ENCODE results near the gene PATL1. TPM values are rescaled to one million over a fixed set of nuclear protein-coding genes. Genes with fewer than 3 reads are reported as not detected.
A peak's percentile ranks its signal among the peaks of the same experiment; 100 is the strongest.
"Not testable (repeated sequence)": the region's sequence is repeated elsewhere in the genome, so short reads cannot be mapped to it uniquely, and the experiment has no call there.

PATL1 gene
- total RNA-seq, 2 experiments from 2014 or later = 59.8 to 88.7 TPM

GRCh38 chr11:59692915-59693314, 24.1 kb upstream of the PATL1 start:
- ATAC-seq (no peak), DNase-seq (no peak)
- Mint-ChIP-seq H3K27me3 (peaks cover 19% of the 10 kb centered on the region), H3K4me1 (no peaks in the 10 kb centered on the region), H3K36me3 (ENCODE audit: low read depth) (no peaks in the 10 kb centered on the region), H3K27ac (no peak overlapping the region), H3K4me3 (no peak overlapping the region), H3K9me3 (ENCODE audit: low read depth) (peaks cover 15% of the 10 kb centered on the region)
- CTCF ChIA-PET = no interaction called here
- POLR2A ChIA-PET = no interaction called here
- intact Hi-C loops (cut with DNase I, micrococcal nuclease) = no loop called here

DNA sequence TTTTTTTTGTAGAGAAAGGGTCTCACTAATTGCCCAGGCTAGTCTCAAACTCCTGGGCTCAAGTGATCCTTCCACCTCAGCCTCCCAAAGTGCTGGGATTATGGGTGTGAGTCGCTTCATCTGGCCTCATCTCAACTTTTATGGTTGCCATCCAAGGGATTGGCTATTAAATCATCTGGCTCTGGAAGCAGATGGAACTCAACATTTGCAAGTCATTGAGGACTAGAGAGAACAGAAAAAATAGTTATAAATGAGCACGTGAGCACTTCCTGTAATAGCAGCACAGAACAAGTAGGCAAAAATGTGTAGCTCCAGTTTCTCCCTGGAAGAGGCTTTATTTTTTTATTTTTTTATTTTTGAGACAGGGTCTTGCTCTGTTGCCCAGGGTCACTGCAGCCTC, 22.3 kb upstream of the PATL1 start:
- no peaks in the 10 kb centered on the region for H3K36me3 Mint-ChIP-seq (ENCODE audit: low read depth)
- ATAC-seq (no peak), DNase-seq (no peak)
- no peak overlapping the region for H3K4me3 Mint-ChIP-seq
- ChIA-PET CTCF (interaction anchor here (0.7 kb wide), 2 partner anchors 361 to 391 kb away, joined by 3 to 6 read pairs; no protein-coding TSS in a partner anchor), POLR2A (no interaction called here)
- intact Hi-C loops (cut with DNase I, micrococcal nuclease) = no loop called here
- peaks cover 15% of the 10 kb centered on the region for H3K9me3 Mint-ChIP-seq (ENCODE audit: low read depth)
- peaks cover 18% of the 10 kb centered on the region for H3K27me3 Mint-ChIP-seq
- no peak overlapping the region for H3K27ac Mint-ChIP-seq
- H3K4me1 Mint-ChIP-seq = no peaks in the 10 kb centered on the region

GRCh38 chr11:59689015-59689414, 20.2 kb upstream of the PATL1 start:
- Mint-ChIP-seq H3K4me1 (no peaks in the 10 kb centered on the region), H3K27ac (no peak overlapping the region), H3K4me3 (no peak overlapping the region), H3K27me3 (peaks cover 24% of the 10 kb centered on the region), H3K9me3 (ENCODE audit: low read depth) (peaks cover 15% of the 10 kb centered on the region), H3K36me3 (ENCODE audit: low read depth) (no peaks in the 10 kb centered on the region)
- CTCF ChIA-PET = no interaction called here
- DNase-seq (no peak), ATAC-seq (no peak)
- intact Hi-C loops (cut with DNase I, micrococcal nuclease) = no loop called here
- POLR2A ChIA-PET = no interaction called here

DNA sequence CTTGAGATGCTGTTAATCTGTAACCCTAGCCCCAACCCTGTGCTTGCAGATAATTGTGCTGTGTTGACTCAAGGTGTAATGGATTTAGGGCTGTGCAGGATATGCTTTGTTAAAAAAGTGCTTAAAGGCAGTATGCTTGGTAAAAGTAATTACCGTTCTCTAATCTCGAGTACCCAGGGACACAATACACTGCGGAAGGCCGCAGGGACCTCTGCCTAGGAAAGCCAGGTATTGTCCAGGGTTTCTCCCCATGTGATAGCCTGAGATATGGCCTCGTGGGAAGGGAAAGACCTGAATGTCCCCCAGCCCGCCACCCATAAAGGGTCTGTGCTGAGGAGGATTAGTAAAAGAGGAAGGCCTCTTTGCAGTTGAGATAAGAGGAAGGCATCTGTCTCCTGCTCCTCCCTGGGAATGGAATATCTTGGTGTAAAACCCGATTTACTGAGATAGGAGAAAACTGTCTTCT, 12.5 kb upstream of the PATL1 start:
- H3K9me3 Mint-ChIP-seq (ENCODE audit: low read depth); H3K36me3 Mint-ChIP-seq (ENCODE audit: low read depth); ATAC-seq; H3K27ac Mint-ChIP-seq; DNase-seq; H3K4me3 Mint-ChIP-seq; POLR2A ChIA-PET: not testable (repeated sequence)
- H3K4me1 Mint-ChIP-seq = peaks cover 10% of the 10 kb centered on the region
- H3K27me3 Mint-ChIP-seq = peaks cover 20% of the 10 kb centered on the region
- intact Hi-C loops (cut with DNase I, micrococcal nuclease) = loop anchor here in 1 of 2 experiments (5.0 kb wide), 2 partner anchors 249 to 509 kb away; partner anchors contain the start of gene DTX4
- CTCF ChIA-PET = interaction anchor here (0.7 kb wide), 1 partner anchor 109 kb away, joined by 3 read pairs; no protein-coding TSS in a partner anchor

- no peaks in the 10 kb centered on the region for H3K9me3 Mint-ChIP-seq (ENCODE audit: low read depth)
- POLR2A ChIA-PET = no interaction called here
- H3K27ac Mint-ChIP-seq = no peak overlapping the region
- DNase-seq = peak; percentile 73
- CTCF ChIA-PET = interaction anchor here (0.6 to 1.0 kb wide), 4 partner anchors 108 to 585 kb away, joined by 3 read pairs; no protein-coding TSS in a partner anchor
- ATAC-seq = peak; percentile 92
- H3K4me3 Mint-ChIP-seq = no peak overlapping the region
- no peaks in the 10 kb centered on the region for H3K36me3 Mint-ChIP-seq (ENCODE audit: low read depth)
- intact Hi-C loops (cut with DNase I, micrococcal nuclease) = loop anchor here (1.0 to 5.0 kb wide), 3 partner anchors 143 to 508 kb away; partner anchors contain the start of gene DTX4 (in 1 of the 2)
- H3K27me3 Mint-ChIP-seq = peaks cover 16% of the 10 kb centered on the region
- peaks cover 10% of the 10 kb centered on the region for H3K4me1 Mint-ChIP-seq
These were observed 11.7 kb upstream of the PATL1 start for GRCh38 chr11:59680287-59681154.

- DNase-seq (no peak), ATAC-seq (no peak)
- H3K4me3 Mint-ChIP-seq = no peak overlapping the region
- no peaks in the 10 kb centered on the region for H3K36me3 Mint-ChIP-seq (ENCODE audit: low read depth)
- peaks cover 10% of the 10 kb centered on the region for H3K4me1 Mint-ChIP-seq
- ChIA-PET POLR2A (no interaction called here), CTCF (interaction anchor here (0.7 to 1.0 kb wide), 2 partner anchors 117 to 142 kb away, joined by 3 read pairs; no protein-coding TSS in a partner anchor)
- H3K9me3 Mint-ChIP-seq (ENCODE audit: low read depth) = no peaks in the 10 kb centered on the region
- no peak overlapping the region for H3K27ac Mint-ChIP-seq
- peaks cover 13% of the 10 kb centered on the region for H3K27me3 Mint-ChIP-seq
- intact Hi-C loops (cut with DNase I, micrococcal nuclease) = loop anchor here in 1 of 2 experiments (5.0 kb wide), 1 partner anchor 397 kb away; no protein-coding TSS in a partner anchor
These were observed 10.5 kb upstream of the PATL1 start for GRCh38 chr11:59679347-59679746.

DNA sequence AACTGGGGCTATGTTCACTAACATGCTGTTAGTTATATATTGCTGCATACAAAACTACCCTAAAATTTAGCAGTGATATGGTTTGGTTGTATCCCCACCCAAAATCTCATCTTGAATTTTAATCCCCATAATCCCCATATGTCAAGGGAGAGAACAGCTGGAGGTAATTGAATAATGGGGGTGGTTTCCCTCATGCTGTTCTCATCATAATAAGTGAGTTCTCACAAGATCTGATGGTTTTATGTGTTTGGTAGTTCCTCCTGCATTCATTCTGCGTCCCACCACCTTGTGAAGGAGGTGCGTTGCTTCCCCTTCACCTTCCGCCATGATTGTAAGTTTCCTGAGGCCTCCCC, 10.0 kb upstream of the PATL1 start:
- Mint-ChIP-seq H3K27me3 (peaks cover 11% of the 10 kb centered on the region), H3K9me3 (ENCODE audit: low read depth) (no peaks in the 10 kb centered on the region), H3K4me3 (no peak overlapping the region), H3K36me3 (ENCODE audit: low read depth) (no peaks in the 10 kb centered on the region), H3K27ac (no peak overlapping the region), H3K4me1 (peaks cover 10% of the 10 kb centered on the region)
- POLR2A ChIA-PET = no interaction called here
- no peak for ATAC-seq
- intact Hi-C loops (cut with DNase I, micrococcal nuclease) = loop anchor here in 1 of 2 experiments (5.0 kb wide), 1 partner anchor 396 kb away; no protein-coding TSS in a partner anchor
- no peak for DNase-seq
- CTCF ChIA-PET = interaction anchor here (0.6 kb wide), 1 partner anchor 176 kb away, joined by 4 read pairs; no protein-coding TSS in a partner anchor

DNA sequence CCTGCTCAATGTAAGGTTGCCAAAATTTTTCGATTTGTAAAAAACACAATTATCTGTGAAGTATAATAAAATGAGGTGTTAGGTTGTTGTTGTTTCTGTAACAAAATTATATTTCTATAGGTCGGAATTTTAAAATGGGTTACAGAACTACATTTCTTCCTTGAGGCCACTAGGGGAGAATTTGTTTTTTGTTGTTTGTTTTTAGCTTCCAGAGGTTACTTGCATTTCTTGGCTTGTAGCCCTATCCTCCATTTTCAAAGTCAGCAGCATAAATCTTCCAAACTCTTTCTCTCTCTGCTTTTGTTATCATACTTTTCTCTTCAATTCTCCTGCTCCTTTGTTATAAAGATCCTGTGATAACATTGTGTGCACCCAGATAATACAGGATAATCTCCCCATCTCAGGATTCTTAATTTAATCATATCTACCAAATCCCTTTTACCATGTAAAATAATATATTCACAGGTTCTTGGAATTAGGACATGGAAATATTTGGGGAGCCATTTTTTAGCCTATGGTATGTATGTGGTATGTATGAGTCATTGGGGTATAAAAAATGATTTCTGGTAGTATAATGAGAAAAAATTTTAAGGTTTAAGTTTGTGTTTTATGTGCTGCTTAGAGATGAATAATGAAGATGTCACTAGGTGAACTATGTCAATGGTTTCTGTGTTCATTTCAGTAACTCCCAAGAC, 9.4 kb upstream of the PATL1 start:
- H3K27ac Mint-ChIP-seq = no peak overlapping the region
- no peak overlapping the region for H3K4me3 Mint-ChIP-seq
- no peaks in the 10 kb centered on the region for H3K9me3 Mint-ChIP-seq (ENCODE audit: low read depth)
- DNase-seq (no peak), ATAC-seq (peak; percentile 44)
- peaks cover 10% of the 10 kb centered on the region for H3K4me1 Mint-ChIP-seq
- intact Hi-C loops (cut with DNase I, micrococcal nuclease) = loop anchor here in 1 of 2 experiments (5.0 kb wide), 1 partner anchor 396 kb away; no protein-coding TSS in a partner anchor
- peaks cover 8% of the 10 kb centered on the region for H3K27me3 Mint-ChIP-seq
- ChIA-PET CTCF (interaction anchor here (0.6 to 1.8 kb wide), 2 partner anchors 9 to 176 kb away, joined by 4 to 6 read pairs; partner anchors contain the start of gene PATL1), POLR2A (no interaction called here)
- H3K36me3 Mint-ChIP-seq (ENCODE audit: low read depth) = no peaks in the 10 kb centered on the region

DNA sequence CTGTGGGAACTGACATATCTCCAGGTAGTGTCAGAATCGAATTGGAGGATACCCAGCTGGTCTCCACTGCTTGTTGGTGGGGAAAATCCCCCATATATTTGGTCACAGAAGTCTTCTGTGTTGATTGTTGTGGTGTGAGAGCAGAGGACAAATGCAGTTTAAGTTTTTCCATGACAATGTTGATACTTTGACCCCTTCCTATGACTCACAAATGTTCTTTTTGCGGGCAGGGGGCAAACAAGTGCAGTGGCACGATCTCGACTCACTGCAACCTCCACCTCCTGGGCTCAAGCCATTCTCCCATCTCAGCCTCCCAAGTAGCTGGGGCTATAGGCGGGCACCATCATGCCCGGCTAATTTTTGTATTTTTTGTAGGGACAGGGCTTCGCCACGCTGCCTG, 7.4 kb upstream of the PATL1 start:
- CTCF ChIA-PET = no interaction called here
- POLR2A ChIA-PET = interaction anchor here (0.6 kb wide), 1 partner anchor 13 kb away, joined by 3 read pairs; no protein-coding TSS in a partner anchor
- H3K4me1 Mint-ChIP-seq = peaks cover 10% of the 10 kb centered on the region
- ATAC-seq (no peak), DNase-seq (no peak)
- no peak overlapping the region for H3K4me3 Mint-ChIP-seq
- no peaks in the 10 kb centered on the region for H3K36me3 Mint-ChIP-seq (ENCODE audit: low read depth)
- H3K9me3 Mint-ChIP-seq (ENCODE audit: low read depth) = no peaks in the 10 kb centered on the region
- intact Hi-C loops (cut with DNase I, micrococcal nuclease) = loop anchor here in 1 of 2 experiments (5.0 kb wide), 1 partner anchor 394 kb away; no protein-coding TSS in a partner anchor
- no peak overlapping the region for H3K27ac Mint-ChIP-seq
- H3K27me3 Mint-ChIP-seq = peaks cover 5% of the 10 kb centered on the region

GRCh38 chr11:59674291-59674690, 5.5 kb upstream of the PATL1 start:
- Mint-ChIP-seq H3K27ac (no peak overlapping the region), H3K4me1 (peaks cover 17% of the 10 kb centered on the region), H3K9me3 (ENCODE audit: low read depth) (no peaks in the 10 kb centered on the region), H3K27me3 (peaks cover 2% of the 10 kb centered on the region), H3K36me3 (ENCODE audit: low read depth) (no peaks in the 10 kb centered on the region), H3K4me3 (no peak overlapping the region)
- intact Hi-C loops (cut with DNase I, micrococcal nuclease) = no loop called here
- ATAC-seq (no peak), DNase-seq (no peak)
- CTCF ChIA-PET = interaction anchor here (1.4 kb wide), 1 partner anchor 116 kb away, joined by 4 read pairs; no protein-coding TSS in a partner anchor
- POLR2A ChIA-PET = no interaction called here

GRCh38 chr11:59673291-59673690, 4.5 kb upstream of the PATL1 start:
- DNase-seq = no peak
- no peaks in the 10 kb centered on the region for H3K36me3 Mint-ChIP-seq (ENCODE audit: low read depth)
- H3K27me3 Mint-ChIP-seq = no peaks in the 10 kb centered on the region
- no peak overlapping the region for H3K27ac Mint-ChIP-seq
- ChIA-PET POLR2A (no interaction called here), CTCF (interaction anchor here (1.4 kb wide), 1 partner anchor 115 kb away, joined by 4 read pairs; no protein-coding TSS in a partner anchor)
- intact Hi-C loops (cut with DNase I, micrococcal nuclease) = no loop called here
- H3K4me3 Mint-ChIP-seq = no peak overlapping the region
- H3K9me3 Mint-ChIP-seq (ENCODE audit: low read depth) = no peaks in the 10 kb centered on the region
- ATAC-seq = no peak
- H3K4me1 Mint-ChIP-seq = peaks cover 12% of the 10 kb centered on the region

Data from activated CD4-positive, alpha-beta T cell treated with anti-CD3 and anti-CD28 coated beads for 36 hours (primary cell).